SK-N-SH treated with all-trans-retinoic acid at 6 μM for 48 hours (cell line): ENCODE data around the gene CBL.

ENCODE experiments used
- ATAC-seq: fragments of 200-7000 bp; cut with Tn5 transposase; 3 replicates; pipeline ENCODE4 v1.9.1; 2020; ENCODE audit warnings: mild to moderate bottlenecking, moderate library complexity
- ARNTL ChIP-seq: fragments of 450-650 bp; formaldehyde crosslinking; IDR thresholded peaks from 2 replicates; pipeline ENCODE4 v1.5.0; 2020; ENCODE audit warnings: low read depth, mild to moderate bottlenecking, moderate library complexity, borderline replicate concordance
- CREB5 ChIP-seq: fragments of 250-450 bp; sonication (Bioruptor Pico); IDR thresholded peaks from 2 replicates; pipeline ENCODE4 v1.5.1; 2020; ENCODE audit warnings: low read depth, mild to moderate bottlenecking, moderate library complexity
- CSDC2 ChIP-seq: fragments of 250-450 bp; sonication (Bioruptor Pico); IDR thresholded peaks from 2 replicates; pipeline ENCODE4 v1.5.0; 2020; ENCODE audit warnings: mild to moderate bottlenecking, moderate library complexity
- ESRRG ChIP-seq: fragments of 250-450 bp; sonication (Bioruptor Pico); IDR thresholded peaks from 2 replicates; pipeline ENCODE4 v1.6.1; 2021; ENCODE audit warnings: mild to moderate bottlenecking
- GLIS3 ChIP-seq: fragments of 250-450 bp; sonication (Bioruptor Pico); IDR thresholded peaks from 2 replicates; pipeline ENCODE4 v1.5.0; 2020; ENCODE audit warnings: mild to moderate bottlenecking, moderate library complexity
- ISL1 ChIP-seq: fragments of 250-450 bp; sonication (Bioruptor Pico); IDR thresholded peaks from 2 replicates; pipeline ENCODE4 v2.1.2; 2022; ENCODE audit warnings: mild to moderate bottlenecking, moderate library complexity
- OSR1 ChIP-seq: fragments of 250-450 bp; sonication (Bioruptor Pico); IDR thresholded peaks from 2 replicates; pipeline ENCODE4 v1.8.0; 2022; ENCODE audit warnings: moderate library complexity, mild to moderate bottlenecking, inconsistent platforms
- PATZ1 ChIP-seq: fragments of 250-450 bp; sonication (Bioruptor Pico); IDR thresholded peaks from 2 replicates; pipeline ENCODE4 v1.8.0; 2020; ENCODE audit warnings: mild to moderate bottlenecking, moderate library complexity, borderline replicate concordance
- PPARA ChIP-seq: fragments of 250-450 bp; sonication (Bioruptor Pico); IDR thresholded peaks from 2 replicates; pipeline ENCODE4 v1.5.0; 2020; ENCODE audit warnings: mild to moderate bottlenecking, borderline replicate concordance
- RARB ChIP-seq: fragments of 250-450 bp; sonication (Bioruptor Pico); IDR thresholded peaks from 2 replicates; pipeline ENCODE4 v1.8.0; 2021; ENCODE audit warnings: mild to moderate bottlenecking, moderate library complexity
- SNAI2 ChIP-seq: fragments of 250-450 bp; sonication (Bioruptor Pico); IDR thresholded peaks from 2 replicates; pipeline ENCODE4 v1.5.0; 2020; ENCODE audit warnings: mild to moderate bottlenecking, moderate library complexity
- TCF4 ChIP-seq: fragments of 250-450 bp; sonication (Bioruptor Pico); IDR thresholded peaks from 2 replicates; pipeline ENCODE4 v1.8.0; 2021; ENCODE audit warnings: mild to moderate bottlenecking, moderate library complexity, borderline replicate concordance
- TOX ChIP-seq: fragments of 250-450 bp; sonication (Bioruptor Pico); IDR thresholded peaks from 2 replicates; pipeline ENCODE4 v1.8.0; 2021; ENCODE audit warnings: mild to moderate bottlenecking, moderate library complexity, borderline replicate concordance
- ZC3H10 ChIP-seq: fragments of 250-450 bp; sonication (Bioruptor Pico); IDR thresholded peaks from 2 replicates; pipeline ENCODE4 v1.5.1; 2021; ENCODE audit warnings: mild to moderate bottlenecking, moderate library complexity
- ZFP3 ChIP-seq: fragments of 250-450 bp; sonication (Bioruptor Pico); IDR thresholded peaks from 2 replicates; pipeline ENCODE4 v1.5.0; 2020; ENCODE audit warnings: mild to moderate bottlenecking, moderate library complexity
- ZFP30 ChIP-seq: fragments of 450-650 bp; formaldehyde crosslinking; IDR thresholded peaks from 2 replicates; pipeline ENCODE4 v1.5.0; 2022; ENCODE audit warnings: mild to moderate bottlenecking, moderate library complexity
- ZNF565 ChIP-seq: fragments of 450-650 bp; formaldehyde crosslinking; conservative IDR thresholded peaks from 2 replicates; pipeline ENCODE4 v1.5.0; 2020; ENCODE audit warnings: low read depth, mild to moderate bottlenecking, moderate library complexity
- ZNF70 ChIP-seq: fragments of 450-650 bp; formaldehyde crosslinking; IDR thresholded peaks from 2 replicates; pipeline ENCODE4 v1.5.0; 2020; ENCODE audit warnings: mild to moderate bottlenecking, moderate library complexity
- ZNF8 ChIP-seq: fragments of 450-650 bp; formaldehyde crosslinking; IDR thresholded peaks from 2 replicates; pipeline ENCODE4 v1.5.0; 2020; ENCODE audit warnings: mild to moderate bottlenecking, moderate library complexity
- TF ChIP-seq, protein P1 (sequence below): fragments of 250-450 bp; sonication (Bioruptor Pico); IDR thresholded peaks from 2 replicates; pipeline ENCODE4 v1.5.0; 2020; ENCODE audit warnings: mild to moderate bottlenecking, moderate library complexity
- TF ChIP-seq, protein P2 (sequence below): fragments of 250-450 bp; sonication (Bioruptor Pico); IDR thresholded peaks from 2 replicates; pipeline ENCODE4 v1.5.1; 2021; ENCODE audit warnings: mild to moderate bottlenecking, moderate library complexity
- TF ChIP-seq, protein P3 (sequence below): fragments of 250-450 bp; sonication (Bioruptor Pico); IDR thresholded peaks from 2 replicates; pipeline ENCODE4 v1.8.0; 2021; ENCODE audit warnings: low read depth, mild to moderate bottlenecking, moderate library complexity, borderline replicate concordance

Gene CBL

GRCh38 chr11:119210050-119210449, 3.9 kb downstream of the CBL start:
- no peak for ATAC-seq
- TF ChIP-seq CSDC2 (CRISPR knock-in tag): no peak
- TF ChIP-seq ZFP30: no peak
- TF ChIP-seq TOX: no peak
- TF ChIP-seq TCF4: no peak
- TF ChIP-seq ZNF8 (CRISPR knock-in tag): no peak
- TF ChIP-seq PPARA (CRISPR knock-in tag): no peak
- TF ChIP-seq, protein P1, sequence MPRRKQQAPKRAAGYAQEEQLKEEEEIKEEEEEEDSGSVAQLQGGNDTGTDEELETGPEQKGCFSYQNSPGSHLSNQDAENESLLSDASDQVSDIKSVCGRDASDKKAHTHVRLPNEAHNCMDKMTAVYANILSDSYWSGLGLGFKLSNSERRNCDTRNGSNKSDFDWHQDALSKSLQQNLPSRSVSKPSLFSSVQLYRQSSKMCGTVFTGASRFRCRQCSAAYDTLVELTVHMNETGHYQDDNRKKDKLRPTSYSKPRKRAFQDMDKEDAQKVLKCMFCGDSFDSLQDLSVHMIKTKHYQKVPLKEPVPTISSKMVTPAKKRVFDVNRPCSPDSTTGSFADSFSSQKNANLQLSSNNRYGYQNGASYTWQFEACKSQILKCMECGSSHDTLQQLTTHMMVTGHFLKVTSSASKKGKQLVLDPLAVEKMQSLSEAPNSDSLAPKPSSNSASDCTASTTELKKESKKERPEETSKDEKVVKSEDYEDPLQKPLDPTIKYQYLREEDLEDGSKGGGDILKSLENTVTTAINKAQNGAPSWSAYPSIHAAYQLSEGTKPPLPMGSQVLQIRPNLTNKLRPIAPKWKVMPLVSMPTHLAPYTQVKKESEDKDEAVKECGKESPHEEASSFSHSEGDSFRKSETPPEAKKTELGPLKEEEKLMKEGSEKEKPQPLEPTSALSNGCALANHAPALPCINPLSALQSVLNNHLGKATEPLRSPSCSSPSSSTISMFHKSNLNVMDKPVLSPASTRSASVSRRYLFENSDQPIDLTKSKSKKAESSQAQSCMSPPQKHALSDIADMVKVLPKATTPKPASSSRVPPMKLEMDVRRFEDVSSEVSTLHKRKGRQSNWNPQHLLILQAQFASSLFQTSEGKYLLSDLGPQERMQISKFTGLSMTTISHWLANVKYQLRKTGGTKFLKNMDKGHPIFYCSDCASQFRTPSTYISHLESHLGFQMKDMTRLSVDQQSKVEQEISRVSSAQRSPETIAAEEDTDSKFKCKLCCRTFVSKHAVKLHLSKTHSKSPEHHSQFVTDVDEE (CRISPR knock-in tag): no peak
- no peak for TF ChIP-seq RARB (CRISPR knock-in tag)
- TF ChIP-seq ZNF565 (CRISPR knock-in tag): no peak
- no peak for TF ChIP-seq ISL1

- TF ChIP-seq SNAI2 (no peak), ISL1 (peak; percentile 49), PATZ1 (CRISPR knock-in tag) (no peak)
- peak; percentile 95 for ATAC-seq
These were observed 12.2 kb downstream of the CBL start for GRCh38 chr11:119218141-119218878.

GRCh38 chr11:119222308-119222707, 16.2 kb downstream of the CBL start:
- ATAC-seq: peak; percentile 62
- TF ChIP-seq ZNF565 (CRISPR knock-in tag) (no peak), OSR1 (no peak), GLIS3 (CRISPR knock-in tag) (no peak), CREB5 (CRISPR knock-in tag) (no peak), RARB (CRISPR knock-in tag) (no peak), SNAI2 (no peak), TOX (no peak), ISL1 (no peak), ZFP30 (no peak), ZNF70 (CRISPR knock-in tag) (no peak), ESRRG (no peak), ZC3H10 (CRISPR knock-in tag) (no peak), ZNF8 (CRISPR knock-in tag) (no peak)
- TF ChIP-seq, protein P2, sequence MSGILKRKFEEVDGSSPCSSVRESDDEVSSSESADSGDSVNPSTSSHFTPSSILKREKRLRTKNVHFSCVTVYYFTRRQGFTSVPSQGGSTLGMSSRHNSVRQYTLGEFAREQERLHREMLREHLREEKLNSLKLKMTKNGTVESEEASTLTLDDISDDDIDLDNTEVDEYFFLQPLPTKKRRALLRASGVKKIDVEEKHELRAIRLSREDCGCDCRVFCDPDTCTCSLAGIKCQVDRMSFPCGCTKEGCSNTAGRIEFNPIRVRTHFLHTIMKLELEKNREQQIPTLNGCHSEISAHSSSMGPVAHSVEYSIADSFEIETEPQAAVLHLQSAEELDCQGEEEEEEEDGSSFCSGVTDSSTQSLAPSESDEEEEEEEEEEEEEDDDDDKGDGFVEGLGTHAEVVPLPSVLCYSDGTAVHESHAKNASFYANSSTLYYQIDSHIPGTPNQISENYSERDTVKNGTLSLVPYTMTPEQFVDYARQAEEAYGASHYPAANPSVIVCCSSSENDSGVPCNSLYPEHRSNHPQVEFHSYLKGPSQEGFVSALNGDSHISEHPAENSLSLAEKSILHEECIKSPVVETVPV (CRISPR knock-in tag): no peak
- TF ChIP-seq, protein P3, sequence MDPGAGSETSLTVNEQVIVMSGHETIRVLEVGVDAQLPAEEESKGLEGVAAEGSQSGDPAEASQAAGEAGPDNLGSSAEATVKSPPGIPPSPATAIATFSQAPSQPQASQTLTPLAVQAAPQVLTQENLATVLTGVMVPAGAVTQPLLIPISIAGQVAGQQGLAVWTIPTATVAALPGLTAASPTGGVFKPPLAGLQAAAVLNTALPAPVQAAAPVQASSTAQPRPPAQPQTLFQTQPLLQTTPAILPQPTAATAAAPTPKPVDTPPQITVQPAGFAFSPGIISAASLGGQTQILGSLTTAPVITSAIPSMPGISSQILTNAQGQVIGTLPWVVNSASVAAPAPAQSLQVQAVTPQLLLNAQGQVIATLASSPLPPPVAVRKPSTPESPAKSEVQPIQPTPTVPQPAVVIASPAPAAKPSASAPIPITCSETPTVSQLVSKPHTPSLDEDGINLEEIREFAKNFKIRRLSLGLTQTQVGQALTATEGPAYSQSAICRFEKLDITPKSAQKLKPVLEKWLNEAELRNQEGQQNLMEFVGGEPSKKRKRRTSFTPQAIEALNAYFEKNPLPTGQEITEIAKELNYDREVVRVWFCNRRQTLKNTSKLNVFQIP: no peak

DNA sequence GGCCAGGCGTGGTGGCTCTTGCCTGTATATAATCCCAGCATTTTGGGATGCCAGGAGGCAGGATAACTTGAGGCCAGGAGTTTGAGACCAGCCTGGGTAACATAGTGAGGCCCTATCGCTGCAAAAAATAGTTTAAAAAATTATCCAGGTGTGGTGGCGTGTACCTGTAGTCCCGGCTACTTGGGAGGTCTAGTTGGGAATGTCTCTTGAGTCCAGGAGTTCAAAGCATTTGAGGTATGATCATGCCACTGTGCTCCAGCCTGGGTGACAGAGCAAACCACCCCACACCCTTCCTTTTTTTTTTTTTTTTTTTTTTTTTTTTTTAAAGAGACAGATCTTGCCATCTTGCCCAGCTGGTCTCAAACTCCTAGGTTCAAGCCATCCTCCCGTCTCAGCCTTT, 16.8 kb downstream of the CBL start:
- no peak for ATAC-seq
- TF ChIP-seq SNAI2 (no peak), TOX (no peak), GLIS3 (CRISPR knock-in tag) (no peak), OSR1 (no peak), PPARA (CRISPR knock-in tag) (no peak), PATZ1 (CRISPR knock-in tag) (no peak), CSDC2 (CRISPR knock-in tag) (no peak), ZFP3 (CRISPR knock-in tag) (no peak), RARB (CRISPR knock-in tag) (no peak), ISL1 (no peak), ZNF565 (CRISPR knock-in tag) (no peak), ARNTL (no peak), ZNF8 (CRISPR knock-in tag) (no peak)
- TF ChIP-seq, protein P3: no peak
